ENCODE measurements around the gene FEM1B.

DNA sequence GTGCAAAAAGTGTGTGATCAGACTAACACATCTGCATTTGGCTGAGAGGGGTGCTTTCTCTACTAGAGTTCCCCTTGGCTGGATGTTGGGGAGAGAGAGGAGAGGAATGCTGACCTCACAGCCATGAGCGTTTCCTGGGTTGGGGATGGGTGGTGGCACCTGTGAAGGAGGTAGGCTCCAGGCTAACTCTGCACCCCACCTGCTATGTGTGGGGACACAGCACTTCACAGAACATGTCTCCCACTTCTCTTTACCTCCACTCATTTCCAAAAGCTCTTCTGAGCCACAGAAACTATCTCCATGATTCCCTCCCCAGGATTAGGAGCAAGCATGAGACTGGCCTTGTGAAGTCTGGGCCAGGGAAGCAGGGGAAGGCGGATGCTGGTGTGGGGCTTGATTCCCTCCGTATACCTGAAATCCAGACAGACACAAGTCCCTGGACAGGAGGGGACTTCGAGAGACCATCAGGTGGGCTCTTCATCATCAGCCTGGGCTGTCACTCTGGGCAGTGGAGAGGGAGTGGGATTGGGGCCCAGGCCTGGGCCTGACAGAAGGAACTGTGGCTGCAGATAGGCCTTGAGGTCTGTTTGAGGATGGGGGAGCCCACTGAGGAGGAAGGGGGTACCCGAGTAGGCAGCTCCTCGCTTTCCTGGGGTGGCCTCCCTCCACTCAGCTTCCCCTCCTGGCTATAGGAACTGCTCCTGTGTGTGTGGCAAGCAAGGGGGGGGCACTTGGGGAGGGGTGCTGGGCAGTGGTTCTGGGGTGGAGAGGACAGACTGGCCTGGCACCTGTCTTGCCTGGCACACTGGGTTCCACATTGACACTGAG lies 40.7 kb downstream of the FEM1B start:
- TF ChIP-seq, protein P1, sequence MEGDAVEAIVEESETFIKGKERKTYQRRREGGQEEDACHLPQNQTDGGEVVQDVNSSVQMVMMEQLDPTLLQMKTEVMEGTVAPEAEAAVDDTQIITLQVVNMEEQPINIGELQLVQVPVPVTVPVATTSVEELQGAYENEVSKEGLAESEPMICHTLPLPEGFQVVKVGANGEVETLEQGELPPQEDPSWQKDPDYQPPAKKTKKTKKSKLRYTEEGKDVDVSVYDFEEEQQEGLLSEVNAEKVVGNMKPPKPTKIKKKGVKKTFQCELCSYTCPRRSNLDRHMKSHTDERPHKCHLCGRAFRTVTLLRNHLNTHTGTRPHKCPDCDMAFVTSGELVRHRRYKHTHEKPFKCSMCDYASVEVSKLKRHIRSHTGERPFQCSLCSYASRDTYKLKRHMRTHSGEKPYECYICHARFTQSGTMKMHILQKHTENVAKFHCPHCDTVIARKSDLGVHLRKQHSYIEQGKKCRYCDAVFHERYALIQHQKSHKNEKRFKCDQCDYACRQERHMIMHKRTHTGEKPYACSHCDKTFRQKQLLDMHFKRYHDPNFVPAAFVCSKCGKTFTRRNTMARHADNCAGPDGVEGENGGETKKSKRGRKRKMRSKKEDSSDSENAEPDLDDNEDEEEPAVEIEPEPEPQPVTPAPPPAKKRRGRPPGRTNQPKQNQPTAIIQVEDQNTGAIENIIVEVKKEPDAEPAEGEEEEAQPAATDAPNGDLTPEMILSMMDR (IDR thresholded peaks at IDR 0.05), result no peak
- TF ChIP-seq EP300 (IDR thresholded peaks at IDR 0.05), result no peak
- no peak for TF ChIP-seq POLR2AphosphoS5 (IDR thresholded peaks at IDR 0.05)
- no peak for TF ChIP-seq POLR2A (IDR thresholded peaks at IDR 0.05)

All from stomach (tissue), 4 donors.